H1 (cell line): ENCODE measurements around the gene SS18L1. TPM values are rescaled to one million over a fixed set of nuclear protein-coding genes. Genes with fewer than 3 reads are reported as not detected.

Experiments used
- CTCF ChIA-PET: fragments of 300-600 bp; sonication (Branson Sonifier 250); formaldehyde crosslinking; loops from one replicate; lab custom pipeline; 2021; ENCODE audit not compliant: partially characterized antibody; lab: Charles Lee
- POLR2A ChIA-PET: fragments of 300-600 bp; sonication (Branson Sonifier 250); formaldehyde crosslinking; loops from one replicate; lab custom pipeline; 2021; ENCODE audit warnings: inconsistent platforms; ENCODE audit not compliant: partially characterized antibody; lab: Charles Lee
- DNase-seq, 2 experiments: peaks; one replicate each; pipeline versions ENCODE4 v3.0.0 to v3.0.0-alpha.2; 2010 to 2022; ENCODE audit warnings: low spot score in 2 of 2, low read depth in 1 of 2, mixed read lengths in 1 of 2
- FAIRE-seq: peaks from 2 replicates; lab custom pipeline; 2011; peaks lifted over from hg19 to GRCh38; lab: Jason Lieb, UNC
- H2AFZ ChIP-seq: 2 replicates; pipeline ENCODE4 v1.8.1; 2012; ENCODE audit warnings: low read length, inconsistent platforms
- H2AK5ac ChIP-seq: 2 replicates; pipeline ENCODE4 v1.6.1; 2013; ENCODE audit warnings: low read depth, low read length
- H2BK120ac ChIP-seq: replicated peaks from 2 replicates; pipeline ENCODE3; 2013; ENCODE audit warnings: low read depth, low read length, inconsistent platforms
- H2BK12ac ChIP-seq: 2 replicates; pipeline ENCODE4 v1.6.1; 2013; ENCODE audit warnings: low read depth, low read length
- H2BK15ac ChIP-seq: 2 replicates; pipeline ENCODE4 v1.6.1; 2013; ENCODE audit warnings: low read length
- H2BK20ac ChIP-seq: 2 replicates; pipeline ENCODE4 v1.6.1; 2013; ENCODE audit warnings: low read length
- H2BK5ac ChIP-seq: 2 replicates; pipeline ENCODE4 v1.6.1; 2013; ENCODE audit warnings: low read depth, low read length
- H3K14ac ChIP-seq: 2 replicates; pipeline ENCODE4 v1.6.1; 2013; ENCODE audit warnings: inconsistent platforms; ENCODE audit not compliant: insufficient read length
- H3K18ac ChIP-seq: 2 replicates; pipeline ENCODE4 v1.6.1; 2013; ENCODE audit warnings: low read length; ENCODE audit errors: extremely low read depth
- H3K23ac ChIP-seq: 2 replicates; pipeline ENCODE4 v1.6.1; 2013; ENCODE audit warnings: inconsistent platforms; ENCODE audit not compliant: insufficient read length
- H3K23me2 ChIP-seq: 2 replicates; pipeline ENCODE4 v1.6.1; 2013; ENCODE audit warnings: low read depth, low read length
- H3K27ac ChIP-seq: 2 replicates; pipeline ENCODE4 v1.6.1; 2011; ENCODE audit warnings: low read depth, low read length, inconsistent platforms
- H3K27me3 ChIP-seq, 4 experiments: replicated peaks in 1 of 4; 1 replicate in 1 of 4; 2 replicates in 3 of 4; pipeline versions ENCODE4 v1.6.1 to v1.8.1; 2011 to 2013; ENCODE audit warnings: low read length in 3 of 4, mild to moderate bottlenecking in 3 of 4, inconsistent platforms in 2 of 4, mixed read lengths in 2 of 4, moderate library complexity in 1 of 4; ENCODE audit not compliant: control insufficient read depth in 3 of 4, insufficient read depth in 3 of 4; ENCODE audit errors: extremely low read depth in 1 of 4
- H3K36me3 ChIP-seq, 4 experiments: 2 replicates each; pipeline versions ENCODE4 v1.6.1 to v1.8.1; 2011 to 2013; ENCODE audit warnings: mild to moderate bottlenecking in 4 of 4, low read length in 3 of 4, moderate library complexity in 2 of 4, control low read depth in 1 of 4, inconsistent platforms in 1 of 4; ENCODE audit not compliant: insufficient read depth in 4 of 4, control insufficient read depth in 2 of 4
- H3K4ac ChIP-seq: replicated peaks from 2 replicates; pipeline ENCODE3; 2013; ENCODE audit warnings: low read length, low read depth, mixed read lengths, inconsistent platforms; ENCODE audit not compliant: insufficient read length
- H3K4me1 ChIP-seq, 4 experiments: replicated peaks in 1 of 4; 1 replicate in 1 of 4; 2 replicates in 3 of 4; pipeline versions ENCODE4 v1.6.1 to v1.8.1; 2011 to 2013; ENCODE audit warnings: low read length in 3 of 4, inconsistent platforms in 2 of 4, mixed read lengths in 1 of 4; ENCODE audit not compliant: insufficient read depth in 4 of 4, control insufficient read depth in 3 of 4
- H3K4me2 ChIP-seq, 2 experiments: 2 replicates each; pipeline versions ENCODE4 v1.6.1 to v1.8.1; 2011 to 2013; ENCODE audit warnings: low read depth in 2 of 2, low read length in 2 of 2, control low read depth in 1 of 2, inconsistent platforms in 1 of 2, mild to moderate bottlenecking in 1 of 2; ENCODE audit not compliant: insufficient read depth in 1 of 2
- H3K4me3 ChIP-seq, 4 experiments: fragments of 200-600, 300-600 bp in 1 of 4; sonication (generic), shearing (Covaris generic), sonication (Bioruptor Twin) in 1 of 4; 2 replicates each; pipeline versions ENCODE4 v1.5.1 to v1.8.1; 2011 to 2016; ENCODE audit warnings: low read length in 4 of 4, low read depth in 3 of 4, control low read depth in 2 of 4, inconsistent platforms in 2 of 4, mild to moderate bottlenecking in 2 of 4, mixed read lengths in 1 of 4, moderate library complexity in 1 of 4; ENCODE audit not compliant: insufficient read depth in 2 of 4; ENCODE audit errors: extremely low read depth in 1 of 4
- H3K56ac ChIP-seq: replicated peaks from 2 replicates; pipeline ENCODE3; 2013; ENCODE audit warnings: low read depth, mild to moderate bottlenecking, mixed read lengths, low read length, inconsistent platforms; ENCODE audit not compliant: insufficient read length
- H3K79me1 ChIP-seq: 2 replicates; pipeline ENCODE4 v1.6.1; 2013; ENCODE audit warnings: low read depth, low read length, control low read depth
- H3K79me2 ChIP-seq, 2 experiments: 2 replicates each; pipeline versions ENCODE4 v1.6.1 to v1.8.1; 2012 to 2013; ENCODE audit warnings: low read length in 2 of 2, mild to moderate bottlenecking in 2 of 2, inconsistent platforms in 1 of 2; ENCODE audit not compliant: insufficient read depth in 2 of 2, control insufficient read depth in 1 of 2
- H3K9ac ChIP-seq, 4 experiments: replicated peaks in 1 of 4; 1 replicate in 1 of 4; 2 replicates in 3 of 4; pipeline versions ENCODE4 v1.6.1 to v1.8.1; 2011 to 2013; ENCODE audit warnings: low read depth in 3 of 4, low read length in 3 of 4, control low read depth in 2 of 4, mild to moderate bottlenecking in 2 of 4, moderate library complexity in 2 of 4, inconsistent platforms in 1 of 4; ENCODE audit errors: extremely low read depth in 1 of 4
- H3K9me3 ChIP-seq, 2 experiments: 2 replicates each; pipeline versions ENCODE4 v1.6.1 to v1.8.1; 2012 to 2013; ENCODE audit warnings: mild to moderate bottlenecking in 2 of 2, moderate library complexity in 2 of 2, control low read depth in 1 of 2, inconsistent platforms in 1 of 2, low read depth in 1 of 2, low read length in 1 of 2, mixed read lengths in 1 of 2; ENCODE audit not compliant: insufficient read depth in 2 of 2
- H4K20me1 ChIP-seq, 2 experiments: replicated peaks in 1 of 2; 2 replicates each; pipeline versions ENCODE3 to v1.8.1; 2011 to 2013; ENCODE audit warnings: inconsistent platforms in 2 of 2, low read length in 2 of 2, mild to moderate bottlenecking in 1 of 2; ENCODE audit not compliant: insufficient read depth in 2 of 2, control insufficient read depth in 1 of 2
- H4K5ac ChIP-seq: 2 replicates; pipeline ENCODE4 v1.6.1; 2013; ENCODE audit warnings: low read length, low read depth, mixed read lengths, inconsistent platforms; ENCODE audit not compliant: insufficient read length
- H4K8ac ChIP-seq: 2 replicates; pipeline ENCODE4 v1.8.0; 2013; ENCODE audit warnings: mild to moderate bottlenecking, moderate library complexity, low read length, inconsistent platforms; ENCODE audit not compliant: insufficient read depth; ENCODE audit errors: extremely low read depth
- H4K91ac ChIP-seq: replicated peaks from 2 replicates; pipeline ENCODE3; 2013; ENCODE audit warnings: low read length, mixed read lengths, inconsistent platforms; ENCODE audit not compliant: insufficient read length
- BCL11A ChIP-seq, 2 experiments: IDR thresholded peaks; one replicate each; pipeline ENCODE4 v1.6.1; 2011; ENCODE audit warnings: low read depth in 2 of 2, low read length in 2 of 2, mild to moderate bottlenecking in 2 of 2
- EGR1 ChIP-seq: IDR thresholded peaks from 2 replicates; pipeline ENCODE4 v1.6.1; 2011; ENCODE audit warnings: low read depth, low read length, borderline replicate concordance
- RNF2 ChIP-seq: fragments of 200-900, 300-1000 bp; sonication (generic); IDR thresholded peaks from 2 replicates; pipeline ENCODE4 v1.7.1; 2016; ENCODE audit warnings: borderline replicate concordance, low read depth, mild to moderate bottlenecking, antibody characterized with exemption, low read length; ENCODE audit not compliant: poor library complexity, severe bottlenecking; ENCODE audit errors: missing control alignments
- WGBS, 2 experiments: shearing (Covaris generic) in 1 of 2; methylation state at CpG; one replicate each; pipeline versions ENCODE4 v1.1.6 to v1.1.7; 2013 to 2015; ENCODE audit warnings: low lambda C conversion rate in 2 of 2, mixed read lengths in 2 of 2, inconsistent platforms in 1 of 2, low coverage in 1 of 2, missing lambda C conversion rate in 1 of 2; ENCODE audit not compliant: insufficient replicate concordance in 2 of 2, insufficient coverage in 1 of 2, insufficient read length in 1 of 2; ENCODE audit errors: extremely low coverage in 1 of 2, missing lambda C conversion rate in 1 of 2; 5-methylcytosine and 5-hydroxymethylcytosine counted together
- polyA plus RNA-seq, 7 experiments: library from polyadenylated mRNA; depleted of rRNA in 3 of 7; stranded (reverse) in 5 of 7; unstranded in 2 of 7; fragments of >200 nt in 5 of 7; fragments of 200-250 nt in 2 of 7; gene quantifications; 1 replicate in 5 of 7; 2 replicates in 1 of 7; 4 replicates in 1 of 7; pipeline versions ENCODE4 v1.2.1 to v1.2.3, GENCODE V29; 2011 to 2013; ENCODE audit warnings: missing spikeins in 2 of 7, mixed read lengths in 2 of 7
- total RNA-seq: library from RNA; stranded (reverse); fragmentation: NEBNext Ultra II Directional; extraction: Animal tissue kit (Norgen Biotek cat#: 25700); gene quantifications from 2 replicates; pipeline ENCODE4 v1.2.1, GENCODE V29; 2021

The SS18L1 gene
- total and polyA plus RNA-seq, 2 of the 8 experiments (the other 6 are each of a cell fraction or from before 2014, with no cell fraction given) = 28.4 to 29.7 TPM

DNA sequence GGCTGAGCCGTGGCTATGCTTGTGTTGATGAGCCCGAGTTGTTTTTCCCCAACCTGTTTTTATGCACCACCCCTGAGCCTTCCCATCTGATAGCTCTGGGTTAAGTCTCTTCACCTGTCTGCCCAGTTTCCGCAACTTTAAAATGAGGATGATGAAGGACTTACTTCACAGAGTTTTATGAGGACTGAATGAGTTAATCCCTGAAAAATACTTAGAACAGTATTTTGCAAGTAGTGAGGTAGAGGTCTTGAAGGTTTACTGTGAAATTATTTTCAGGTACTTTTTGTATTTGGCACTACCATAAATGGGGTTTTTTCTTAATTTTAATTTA lies 42.5 kb downstream of the SS18L1 start:
- Histone ChIP-seq H3K27ac (no peak overlapping the region), H2BK20ac (no peak overlapping the region), H3K4me1 (peaks cover 0 to 5% (median 1%) of the 10 kb centered on the region in 4 experiments; a peak in 3 of 7 replicates), H3K4me3 (no peak overlapping the region), H3K9me3 (no peaks in the 10 kb centered on the region), H3K56ac (no peak overlapping the region), H4K20me1 (peaks cover 4% of the 10 kb centered on the region in 2 experiments), H3K79me1 (peaks cover 13% of the 10 kb centered on the region; the same call in 1 of the 2 replicates), H4K5ac (no peak overlapping the region), H3K9ac (no peak overlapping the region; a peak in 1 of 7 replicates), H3K18ac (no peak overlapping the region), H2BK15ac (no peak overlapping the region), H2BK120ac (no peak overlapping the region), H4K91ac (no peak overlapping the region), H3K79me2 (peaks cover 6 to 34% of the 10 kb centered on the region in 2 experiments; a peak in 3 of 4 replicates), H3K27me3 (no peaks in the 10 kb centered on the region), H2BK12ac (no peak overlapping the region), H2BK5ac (no peak overlapping the region), H4K8ac (no peak overlapping the region), H3K4me2 (no peak overlapping the region), H3K4ac (no peak overlapping the region), H3K23me2 (peaks cover 3% of the 10 kb centered on the region), H3K36me3 (no peaks in the 10 kb centered on the region; a peak in 1 of 8 replicates), H2AFZ (no peak overlapping the region), H3K23ac (no peak overlapping the region), H2AK5ac (no peak overlapping the region), H3K14ac (no peak overlapping the region)
- ChIA-PET POLR2A (no interaction called here), CTCF (no interaction called here)
- no peak for DNase-seq
- FAIRE-seq = no peak
- WGBS, 2 experiments = 88% methylated on average over 3 of the region's 3 CpGs; no CpG with 5 or more reads in 1 of the 2 experiments
- TF ChIP-seq BCL11A (IDR thresholded peaks at IDR 0.05; ENCODE audit: low read depth in 2 of 2, low read length in 2 of 2) (no peak), RNF2 (no peak), EGR1 (no peak)
